GM10266 (cell line): ENCODE results near the gene ANO2.

Experiments used
- DNase-seq: peaks from one replicate; pipeline ENCODE4 v3.0.0; 2012; ENCODE audit errors: extremely low spot score
- CTCF ChIP-seq: IDR thresholded peaks from 2 replicates; pipeline ENCODE4 v1.5.1; 2012; ENCODE audit warnings: mild to moderate bottlenecking, low read depth; ENCODE audit not compliant: control insufficient read depth, insufficient read depth; ENCODE audit errors: missing control alignments

The ANO2 gene

DNA sequence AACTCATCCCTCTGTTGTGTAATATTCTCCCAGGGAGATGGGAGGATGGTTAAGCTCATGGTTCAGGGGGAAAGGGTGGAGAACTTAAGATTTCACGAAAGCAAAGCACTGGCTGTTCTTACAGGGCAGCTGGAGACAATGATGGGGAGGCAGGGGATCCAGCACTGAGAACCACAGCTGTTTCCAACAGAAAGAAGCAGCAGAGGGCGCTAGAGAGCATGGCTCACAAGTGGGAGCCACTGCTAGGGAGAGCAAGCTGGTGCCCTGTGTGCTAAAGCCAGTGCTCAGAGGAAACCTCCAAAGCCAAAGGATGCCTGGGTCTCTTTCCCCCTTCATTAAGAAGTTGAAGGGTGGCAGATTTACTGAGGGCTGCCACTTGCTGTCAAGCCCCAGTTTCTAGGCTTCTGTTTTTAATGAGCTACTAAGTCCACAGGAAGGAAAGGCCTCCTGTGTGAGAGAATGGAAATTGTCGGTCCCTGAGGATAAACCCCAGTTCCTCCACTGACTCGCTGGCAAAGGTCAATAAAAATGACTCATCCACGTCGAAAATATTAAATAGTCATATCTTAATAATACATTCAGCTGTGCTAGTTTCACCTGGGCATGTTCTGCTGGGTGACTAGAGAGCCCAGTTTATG lies 199.7 kb downstream of the ANO2 start:
- TF ChIP-seq CTCF = peak; percentile 89
- DNase-seq = peak; percentile 49

GRCh38 chr12:5742258-5742657 lies 202.8 kb downstream of the ANO2 start:
- no peak for DNase-seq

GRCh38 chr12:5739917-5740316 lies 205.1 kb downstream of the ANO2 start:
- no peak for TF ChIP-seq CTCF
- no peak for DNase-seq

More at GRCh38 chr12:5742258-5742657, 202.8 kb downstream of the ANO2 start:
- TF ChIP-seq CTCF = no peak

DNA sequence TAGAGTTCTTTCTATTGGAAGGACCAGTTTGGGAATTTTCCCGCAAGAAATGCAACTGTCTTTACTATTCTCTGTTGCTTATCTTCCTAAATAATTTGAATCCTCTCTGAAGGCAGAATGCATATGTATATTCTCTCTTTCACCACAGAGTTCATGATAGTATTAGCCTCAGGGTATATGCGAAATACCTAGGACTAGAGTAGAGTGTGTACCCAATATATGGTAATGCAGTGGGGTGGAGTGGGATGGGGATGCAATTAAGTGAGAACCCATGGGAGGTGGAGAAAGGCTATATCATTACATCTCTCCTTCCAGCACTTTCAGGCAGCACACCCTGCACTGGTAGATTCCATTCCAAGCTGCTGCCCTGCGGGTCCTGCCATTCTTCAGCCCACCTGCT lies 207.3 kb downstream of the ANO2 start:
- TF ChIP-seq CTCF = no peak
- no peak for DNase-seq

- no peak for TF ChIP-seq CTCF
- DNase-seq = no peak
Observed at GRCh38 chr12:5736527-5736926, 208.5 kb downstream of the ANO2 start.

DNA sequence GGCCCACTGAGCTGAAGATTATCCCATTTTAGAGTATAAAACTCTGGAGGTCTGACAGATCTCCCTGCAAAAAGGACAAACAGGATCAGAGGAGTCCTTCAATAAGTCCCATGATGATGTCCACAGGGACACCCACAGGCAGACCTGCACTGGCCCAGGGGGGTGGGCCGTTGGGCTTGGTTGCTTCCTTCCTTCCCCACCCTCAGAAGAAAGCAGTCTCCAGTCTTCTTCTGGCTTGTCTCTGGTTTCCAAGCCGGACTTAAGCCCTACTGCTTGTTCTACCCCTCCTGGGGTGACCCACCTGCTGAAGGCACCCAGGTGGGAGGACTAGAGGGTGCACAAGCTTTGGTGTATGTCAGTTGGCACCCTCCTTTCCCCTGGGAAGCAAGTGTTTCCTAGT lies 209.0 kb downstream of the ANO2 start:
- DNase-seq = no peak
- no peak for TF ChIP-seq CTCF

DNA sequence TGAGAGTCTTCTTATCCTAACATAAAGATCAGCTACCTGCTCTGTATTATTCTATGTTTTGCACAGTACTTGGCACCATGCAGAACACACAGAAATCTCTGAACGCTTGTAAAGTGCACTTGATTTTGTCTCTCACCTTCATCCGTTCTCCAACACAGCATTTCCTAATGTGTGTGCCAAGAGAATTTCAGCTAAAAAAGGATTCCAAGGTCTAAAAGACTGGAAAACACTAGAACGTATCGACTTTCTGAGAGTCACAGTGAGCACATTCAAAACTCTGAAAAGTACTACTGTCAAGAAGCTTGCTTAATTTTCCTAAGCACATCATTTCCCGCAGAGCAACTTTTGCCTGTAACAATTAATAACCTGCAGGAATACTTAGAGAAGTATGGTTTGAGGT lies 211.1 kb downstream of the ANO2 start:
- DNase-seq = no peak
- no peak for TF ChIP-seq CTCF
